Ovary (tissue), 3 donors: ENCODE measurements around the gene MEGF6.

Experiments
- POLR2A ChIP-seq: fragments of 450-650 bp; IDR thresholded peaks from one replicate; pipeline ENCODE4 v1.6.1; 2017; ENCODE audit warnings: antibody characterized with exemption, mild to moderate bottlenecking, moderate library complexity
- TF ChIP-seq, protein P1 (sequence below), 3 donors: fragments of 450-650 bp in 2 of 3; fragments of 200-600 bp in 1 of 3; IDR thresholded peaks; one replicate each; pipeline versions ENCODE4 v1.5.1 to v1.8.0; 2016 to 2022; ENCODE audit warnings: antibody characterized with exemption in 3 of 3, mild to moderate bottlenecking in 1 of 3
- donor health status: DM: no; HTN: no; CAD: no.

DNA sequence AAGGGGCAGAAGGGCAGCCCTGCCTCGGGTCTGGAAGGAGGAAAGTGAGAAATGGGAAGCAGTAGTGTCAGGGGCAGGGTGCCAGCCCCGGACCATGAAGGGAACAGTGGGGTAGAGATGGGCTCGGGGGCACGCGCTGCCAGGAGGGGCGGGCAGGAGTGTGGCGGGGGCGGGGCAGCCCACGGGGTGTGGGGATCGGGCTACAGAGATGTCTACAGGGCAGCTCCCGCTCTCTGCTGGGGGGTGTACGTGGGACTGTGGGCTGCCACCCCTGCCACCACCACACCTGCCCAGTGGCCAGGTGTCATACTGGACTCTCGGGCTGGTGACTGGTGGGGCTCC, 149.4 kb downstream of the MEGF6 start:
- TF ChIP-seq, protein P1, sequence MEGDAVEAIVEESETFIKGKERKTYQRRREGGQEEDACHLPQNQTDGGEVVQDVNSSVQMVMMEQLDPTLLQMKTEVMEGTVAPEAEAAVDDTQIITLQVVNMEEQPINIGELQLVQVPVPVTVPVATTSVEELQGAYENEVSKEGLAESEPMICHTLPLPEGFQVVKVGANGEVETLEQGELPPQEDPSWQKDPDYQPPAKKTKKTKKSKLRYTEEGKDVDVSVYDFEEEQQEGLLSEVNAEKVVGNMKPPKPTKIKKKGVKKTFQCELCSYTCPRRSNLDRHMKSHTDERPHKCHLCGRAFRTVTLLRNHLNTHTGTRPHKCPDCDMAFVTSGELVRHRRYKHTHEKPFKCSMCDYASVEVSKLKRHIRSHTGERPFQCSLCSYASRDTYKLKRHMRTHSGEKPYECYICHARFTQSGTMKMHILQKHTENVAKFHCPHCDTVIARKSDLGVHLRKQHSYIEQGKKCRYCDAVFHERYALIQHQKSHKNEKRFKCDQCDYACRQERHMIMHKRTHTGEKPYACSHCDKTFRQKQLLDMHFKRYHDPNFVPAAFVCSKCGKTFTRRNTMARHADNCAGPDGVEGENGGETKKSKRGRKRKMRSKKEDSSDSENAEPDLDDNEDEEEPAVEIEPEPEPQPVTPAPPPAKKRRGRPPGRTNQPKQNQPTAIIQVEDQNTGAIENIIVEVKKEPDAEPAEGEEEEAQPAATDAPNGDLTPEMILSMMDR (IDR thresholded peaks at IDR 0.05): no peak
- TF ChIP-seq POLR2A: no peak
